Iris pigment epithelial cell (primary cell): Measurements from ENCODE around the gene RARRES1.

Experiments
- DNase-seq: peaks from one replicate; pipeline ENCODE4 v3.0.0-alpha.2; 2011; ENCODE audit warnings: low read depth

RARRES1 gene

DNA sequence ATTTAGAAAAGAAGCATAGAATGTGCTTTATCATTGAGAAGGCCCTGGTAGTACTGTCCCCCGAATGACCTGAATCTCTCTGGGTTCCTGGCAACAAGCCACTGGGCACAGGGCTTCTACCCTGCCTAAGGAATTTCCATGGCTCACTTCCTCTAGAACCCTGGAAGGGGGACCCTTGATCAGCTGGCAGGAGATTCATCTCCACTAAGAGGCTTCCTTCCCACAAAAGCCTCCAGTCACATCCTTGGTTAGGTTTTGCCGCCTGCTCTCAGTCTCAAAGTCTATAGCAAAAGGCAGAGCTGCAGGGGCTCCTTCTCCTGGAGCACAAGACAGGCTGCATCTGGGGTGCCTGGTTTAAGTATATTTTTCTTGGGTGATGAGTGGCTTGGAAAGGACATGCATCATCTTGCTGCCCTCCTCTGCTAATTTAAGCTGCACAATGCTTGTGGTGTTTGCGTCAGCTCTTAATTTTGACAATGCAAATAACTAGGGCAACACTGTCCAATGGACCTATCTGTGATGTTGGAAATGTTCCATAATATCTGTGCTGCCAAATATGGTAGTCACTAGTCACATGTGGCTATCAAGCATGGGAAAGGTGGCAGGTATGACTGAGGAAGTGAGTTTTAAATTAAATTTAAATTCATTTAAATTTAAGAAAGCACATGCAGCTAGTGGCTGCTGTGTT is 33.4 kb upstream of the RARRES1 start:
- peak; percentile 58 for DNase-seq

DNA sequence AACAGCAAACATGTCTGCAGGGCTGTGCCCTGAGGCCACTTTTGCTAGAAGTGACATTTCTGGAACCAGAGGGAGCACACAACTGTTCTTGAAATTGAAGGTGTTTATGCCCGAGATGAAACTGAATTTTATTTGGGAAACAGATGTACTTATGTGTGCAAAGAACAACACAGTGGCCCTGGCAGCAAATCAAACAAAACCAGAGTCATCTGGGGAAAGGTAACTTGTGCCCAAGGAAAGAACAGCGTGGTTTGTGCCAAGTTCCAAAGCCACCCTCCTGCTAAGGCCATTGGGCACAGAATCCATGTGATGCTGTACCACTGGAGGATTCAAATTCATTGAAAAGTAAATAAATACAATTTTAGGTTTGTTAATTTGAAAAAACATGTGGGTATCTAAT is 31.2 kb upstream of the RARRES1 start:
- no peak for DNase-seq

DNA sequence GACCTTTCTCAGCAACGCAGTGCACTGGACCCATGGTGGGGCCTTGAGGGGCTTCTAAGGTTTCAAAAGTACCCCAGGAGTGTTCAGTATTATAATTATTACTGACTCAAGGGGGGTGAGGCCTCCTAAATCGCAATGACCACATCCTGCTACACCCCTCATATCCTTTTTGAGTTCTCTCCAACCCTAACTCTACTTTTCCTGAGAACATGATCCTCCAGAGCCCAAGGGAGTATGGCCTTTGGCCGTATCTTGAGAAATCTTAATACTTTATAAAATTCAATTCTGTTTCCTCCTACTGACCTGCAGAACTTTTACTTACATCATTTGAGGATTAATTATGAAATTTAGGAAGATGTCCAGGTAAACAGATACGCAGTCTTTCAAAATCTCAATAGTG is 30.4 kb upstream of the RARRES1 start:
- peak; percentile 44 for DNase-seq

DNA sequence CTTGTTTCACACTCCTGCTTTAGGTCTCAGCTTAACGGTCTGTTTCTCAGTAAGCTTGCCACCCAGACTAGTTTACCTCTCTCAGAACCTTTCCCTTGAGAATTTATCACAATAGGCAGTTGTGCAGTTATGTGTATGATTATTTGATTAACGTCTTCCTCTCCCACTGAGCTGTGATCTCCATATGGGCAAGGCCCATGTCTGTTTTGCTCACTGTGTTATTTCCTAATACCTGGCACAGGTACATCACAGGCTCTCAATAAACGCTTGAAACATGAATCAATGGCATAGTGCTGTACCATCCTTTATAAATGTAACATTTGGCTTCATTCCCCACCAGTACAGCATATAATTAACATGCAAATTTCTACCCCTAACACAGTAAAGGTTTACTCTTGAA is 29.1 kb upstream of the RARRES1 start:
- no peak for DNase-seq

- no peak for DNase-seq
These were observed 23.2 kb upstream of the RARRES1 start for GRCh38 chr3:158755421-158755820.

DNA sequence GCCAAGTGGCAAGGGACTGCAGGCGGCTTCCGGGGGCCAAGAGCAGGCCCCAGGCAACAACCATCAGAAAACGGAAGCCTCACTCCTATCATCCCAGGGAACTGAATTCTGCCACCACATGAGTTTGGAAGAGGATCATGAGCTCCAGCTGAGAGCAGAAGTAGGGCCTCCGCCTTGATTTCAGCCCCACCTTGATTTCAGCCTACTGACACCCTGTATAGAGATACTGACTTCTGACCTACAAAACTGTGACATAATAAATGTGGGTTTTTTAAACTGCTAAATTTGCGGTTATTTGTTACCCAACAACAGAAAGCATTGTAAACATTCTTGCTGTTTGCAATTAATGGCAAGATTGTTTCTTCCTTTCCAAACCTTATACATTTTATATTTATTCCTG is 21.6 kb upstream of the RARRES1 start:
- no peak for DNase-seq

DNA sequence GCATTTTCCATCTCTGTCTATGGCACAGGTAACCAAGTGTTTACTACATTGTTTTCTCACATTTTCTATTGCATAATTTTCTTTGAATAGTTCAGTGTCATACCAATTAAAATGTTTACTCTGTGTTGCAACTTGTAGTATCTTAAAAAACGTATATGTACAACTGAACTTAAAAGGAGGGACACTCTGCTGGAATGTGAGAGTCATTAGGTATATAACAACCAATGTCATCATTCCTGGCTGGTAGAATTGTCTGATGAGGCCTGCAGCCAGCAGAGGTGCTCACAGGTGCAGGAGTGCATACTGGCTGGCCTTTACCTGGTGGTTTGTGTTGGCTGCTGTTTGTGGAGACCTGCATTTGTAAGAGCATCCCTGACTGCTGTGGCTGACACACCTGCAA is 19.1 kb upstream of the RARRES1 start:
- DNase-seq = no peak

DNA sequence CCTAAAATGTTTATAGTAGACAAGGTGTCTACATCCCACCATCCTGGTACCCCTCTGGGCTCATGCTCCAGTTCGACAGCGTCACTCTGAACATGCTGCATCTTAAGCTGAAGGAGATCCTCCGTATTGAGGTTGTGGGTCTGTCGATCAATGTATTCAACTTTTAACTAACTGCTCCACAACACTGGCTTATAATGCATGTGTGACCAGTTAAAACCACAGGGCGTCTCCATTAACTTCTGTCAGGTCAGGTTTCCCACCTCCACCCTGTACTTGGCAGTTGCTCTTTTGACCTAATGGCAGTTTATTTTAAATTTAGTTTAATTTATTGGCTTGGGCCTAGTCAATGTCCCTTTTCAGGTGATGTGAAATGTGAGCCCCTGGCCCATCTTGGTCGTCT is 17.8 kb upstream of the RARRES1 start:
- no peak for DNase-seq

DNA sequence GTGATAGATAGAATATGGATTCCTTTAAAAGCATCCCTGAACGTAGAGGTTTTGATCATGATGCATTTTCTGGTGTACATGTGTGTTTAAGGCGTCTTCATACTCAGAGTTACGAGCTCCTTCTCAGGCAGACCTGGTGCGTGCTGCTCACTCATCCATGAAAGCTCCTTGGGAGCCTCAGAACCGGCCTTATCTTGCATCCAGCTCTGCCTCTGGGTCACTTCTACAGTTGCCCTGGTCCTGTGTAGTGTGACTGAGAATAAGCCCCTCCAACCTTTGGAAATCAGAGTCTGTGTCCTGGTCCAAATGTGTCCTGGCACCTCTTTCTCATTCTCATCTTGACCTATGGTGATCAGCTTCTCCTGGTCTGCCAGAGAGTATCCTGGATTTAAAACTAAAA is 17.3 kb upstream of the RARRES1 start:
- DNase-seq = no peak

- DNase-seq = peak; percentile 57
These were observed 16.1 kb upstream of the RARRES1 start for GRCh38 chr3:158748237-158748828.

DNA sequence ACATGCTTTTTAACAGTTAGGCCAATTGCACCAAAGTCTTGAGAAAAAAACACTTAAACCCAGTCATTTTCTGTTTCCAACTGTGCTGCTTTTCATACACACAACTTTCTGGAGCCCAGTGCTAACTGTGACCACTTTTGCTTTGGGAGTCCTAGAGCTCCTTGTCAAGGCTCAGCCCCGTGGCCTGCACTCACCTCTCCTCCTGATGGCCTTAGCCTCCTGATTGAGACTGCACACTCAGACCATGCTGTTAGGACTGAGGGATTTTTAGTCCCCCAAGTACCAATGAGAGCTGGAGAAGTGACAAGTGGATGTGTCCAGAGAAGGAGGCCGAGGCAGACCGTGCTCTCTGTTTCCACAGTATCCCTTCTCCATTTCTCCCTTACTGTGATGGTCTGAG is 15.2 kb upstream of the RARRES1 start:
- no peak for DNase-seq

DNA sequence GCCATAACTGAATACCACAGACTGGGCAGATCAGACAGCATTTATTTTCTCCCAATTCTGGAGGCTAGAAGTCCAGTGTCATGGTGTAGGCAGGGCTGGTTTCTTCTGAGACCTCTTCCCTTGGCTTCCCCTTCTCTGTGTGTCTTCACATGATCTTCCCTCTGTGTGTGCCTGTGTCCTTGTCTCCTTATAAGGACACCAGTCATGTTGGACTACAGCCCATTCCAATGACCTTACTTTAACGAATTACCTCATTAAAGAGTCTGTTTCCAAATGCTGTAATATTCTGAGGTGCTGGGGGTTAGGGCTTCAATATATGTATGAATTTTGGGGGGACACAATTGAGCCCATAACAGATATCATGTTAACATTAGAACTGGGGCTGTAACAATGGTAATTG is 13.3 kb upstream of the RARRES1 start:
- DNase-seq = no peak

GRCh38 chr3:158744567-158745288 is 12.5 kb upstream of the RARRES1 start:
- DNase-seq = no peak

DNA sequence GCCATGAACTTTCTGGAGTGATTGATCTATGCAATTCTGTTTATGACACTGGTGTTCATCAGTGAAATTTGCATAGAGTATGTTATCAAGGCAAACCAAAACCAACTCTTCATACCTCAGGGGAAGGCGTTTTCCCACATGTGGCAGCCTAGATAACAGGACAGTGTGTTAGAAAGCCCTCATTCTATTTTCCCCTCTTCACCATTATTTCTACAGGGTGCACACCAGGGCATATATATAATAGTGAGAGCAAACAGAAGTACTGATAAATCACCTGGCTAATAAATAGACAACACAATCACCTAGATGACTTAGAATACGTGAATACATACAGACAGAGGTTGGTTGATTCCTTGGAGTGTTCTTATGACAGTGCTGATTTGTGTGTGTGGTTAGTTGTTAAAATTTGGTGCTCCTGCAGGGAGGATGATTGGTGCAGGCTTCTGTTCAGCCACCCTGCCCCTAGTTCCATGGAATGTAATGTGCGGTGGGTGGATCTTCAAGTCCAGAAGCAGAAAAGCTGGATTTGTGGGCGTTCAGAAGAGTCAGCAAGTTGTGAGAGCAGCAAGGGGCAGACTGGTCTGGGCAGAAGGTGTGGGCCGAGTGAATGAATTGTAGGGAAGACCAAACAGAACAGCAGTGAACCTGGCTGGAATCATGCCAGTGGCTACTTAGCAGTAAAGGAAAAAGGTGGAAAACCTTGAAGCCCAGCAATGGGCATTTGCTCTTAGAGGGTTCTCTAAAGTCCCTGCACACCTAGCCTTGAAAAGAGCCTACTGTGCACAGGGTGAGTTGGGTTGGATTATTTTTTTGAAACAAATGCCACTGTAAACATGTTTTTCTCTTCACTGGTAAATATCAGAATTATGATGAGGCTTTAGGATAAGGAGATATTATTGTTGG is 11.7 kb upstream of the RARRES1 start:
- DNase-seq = no peak

GRCh38 chr3:158742871-158743663 is 10.8 kb upstream of the RARRES1 start:
- peak; percentile 84 for DNase-seq

DNA sequence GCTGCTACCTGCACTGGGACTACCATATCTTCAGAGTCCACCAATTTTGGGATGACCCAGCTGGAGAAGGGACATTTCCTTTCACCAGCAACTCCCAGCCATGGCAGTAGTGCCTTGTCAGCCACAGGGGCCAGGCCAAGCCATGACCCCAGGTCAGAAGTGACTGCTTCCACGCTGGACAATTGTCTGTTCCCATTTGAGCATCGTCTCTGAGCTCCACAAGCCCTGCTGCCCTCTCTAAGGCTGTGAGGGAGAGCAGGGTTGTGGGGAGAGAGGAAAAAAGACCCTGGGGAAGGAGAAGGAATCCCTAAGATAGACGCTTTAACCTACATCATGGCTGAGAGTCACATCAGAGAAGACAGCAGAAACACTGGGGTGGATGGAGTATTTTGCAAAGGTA is 7.4 kb upstream of the RARRES1 start:
- DNase-seq = no peak

GRCh38 chr3:158739078-158739477 is 6.8 kb upstream of the RARRES1 start:
- DNase-seq = no peak

DNA sequence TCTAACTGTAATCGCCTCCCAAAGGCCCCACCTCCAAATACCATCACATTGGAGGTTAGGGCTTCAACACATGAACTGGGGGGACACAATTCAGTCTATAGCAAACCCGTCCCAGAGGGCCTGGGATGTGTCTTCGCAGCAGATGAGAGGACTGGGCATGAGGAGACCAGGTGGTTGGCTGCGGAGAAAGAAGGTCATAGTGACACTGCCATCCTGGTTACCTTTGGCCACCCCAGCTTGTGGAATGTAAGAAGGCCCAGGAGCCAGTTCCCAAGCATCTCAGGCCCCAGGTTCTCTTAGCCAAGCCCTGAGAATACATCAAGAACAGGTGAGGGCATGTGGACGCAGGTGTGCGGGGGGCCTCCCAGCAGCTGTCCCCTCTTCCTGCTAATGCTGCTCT is 6.4 kb upstream of the RARRES1 start:
- DNase-seq = no peak

GRCh38 chr3:158737976-158738615 is 5.8 kb upstream of the RARRES1 start:
- peak; percentile 83 for DNase-seq

GRCh38 chr3:158737410-158737809 is 5.2 kb upstream of the RARRES1 start:
- no peak for DNase-seq
